ENCODE data around the gene SH3TC2.

The SH3TC2 gene

GRCh38 chr5:148988328-148988727, 74.5 kb downstream of the SH3TC2 start:
- peaks cover 2% of the 10 kb centered on the region; the same call in 1 of the 2 replicates for H3K4me1 ChIP-seq (ENCODE audit: control insufficient read depth, insufficient read depth, low read length)
- CTCF ChIA-PET: interaction anchor here (0.6 to 3.0 kb wide), 6 partner anchors 10 to 577 kb away, joined by 3 to 21 read pairs (median 4); no protein-coding TSS in a partner anchor
- POLR2A ChIA-PET: no interaction called here
- H3K36me3 ChIP-seq (ENCODE audit: control insufficient read depth in 2 of 2, insufficient read depth in 1 of 2, low read length in 2 of 2): no peaks in the 10 kb centered on the region
- TF ChIP-seq ZNF184 (tag by site-specific recombination; IDR thresholded peaks at IDR 0.05) (no peak), ZEB2 (tag by site-specific recombination; IDR thresholded peaks at IDR 0.05) (no peak)
- no peak overlapping the region for H3K27ac ChIP-seq (ENCODE audit: extremely low read depth, low read depth, low read length)
- H3K9me3 ChIP-seq (ENCODE audit: control insufficient read depth, insufficient read depth, low read depth, low read length): no peaks in the 10 kb centered on the region
- H3K4me3 ChIP-seq (ENCODE audit: low read depth, low read length): no peak overlapping the region

- CTCF ChIA-PET: interaction anchor here (0.7 to 3.0 kb wide), 2 partner anchors 11 to 29 kb away, joined by 3 to 21 read pairs; no protein-coding TSS in a partner anchor
- TF ChIP-seq HIC1 (tag by site-specific recombination; IDR thresholded peaks at IDR 0.05) (no peak), ZNF626 (tag by site-specific recombination; IDR thresholded peaks at IDR 0.05) (no peak), GLIS1 (tag by site-specific recombination; IDR thresholded peaks at IDR 0.05) (no peak), GLIS2 (tag by site-specific recombination; IDR thresholded peaks at IDR 0.05) (no peak), ZNF223 (tag by site-specific recombination; IDR thresholded peaks at IDR 0.05) (no peak), ZNF513 (tag by site-specific recombination; IDR thresholded peaks at IDR 0.05) (no peak), ZNF121 (tag by site-specific recombination; IDR thresholded peaks at IDR 0.05) (no peak)
- H3K36me3 ChIP-seq (ENCODE audit: control insufficient read depth in 2 of 2, insufficient read depth in 1 of 2, low read length in 2 of 2): no peaks in the 10 kb centered on the region
- POLR2A ChIA-PET: interaction anchor here (1.0 kb wide), 1 partner anchor 160 kb away, joined by 3 read pairs; the partner anchor contains the start of gene ADRB2
- H3K4me1 ChIP-seq (ENCODE audit: control insufficient read depth, insufficient read depth, low read length): peaks cover 2% of the 10 kb centered on the region; the same call in 1 of the 2 replicates
- H3K27ac ChIP-seq (ENCODE audit: extremely low read depth, low read depth, low read length): no peak overlapping the region
- H3K9me3 ChIP-seq (ENCODE audit: control insufficient read depth, insufficient read depth, low read depth, low read length): no peaks in the 10 kb centered on the region
- H3K4me3 ChIP-seq (ENCODE audit: low read depth, low read length): no peak overlapping the region
These were observed 76.2 kb downstream of the SH3TC2 start for GRCh38 chr5:148986636-148987035.

GRCh38 chr5:148984345-148984744, 78.5 kb downstream of the SH3TC2 start:
- H3K36me3 ChIP-seq (ENCODE audit: control insufficient read depth in 2 of 2, insufficient read depth in 1 of 2, low read length in 2 of 2): no peaks in the 10 kb centered on the region
- H3K9me3 ChIP-seq (ENCODE audit: control insufficient read depth, insufficient read depth, low read depth, low read length): no peaks in the 10 kb centered on the region
- CTCF ChIA-PET: interaction anchor here (0.5 to 2.2 kb wide), 9 partner anchors 9 to 281 kb away, joined by 3 to 10 read pairs (median 5); no protein-coding TSS in a partner anchor
- peaks cover 2% of the 10 kb centered on the region; the same call in 1 of the 2 replicates for H3K4me1 ChIP-seq (ENCODE audit: control insufficient read depth, insufficient read depth, low read length)
- POLR2A ChIA-PET: no interaction called here
- H3K27ac ChIP-seq (ENCODE audit: extremely low read depth, low read depth, low read length): no peak overlapping the region
- no peak overlapping the region for H3K4me3 ChIP-seq (ENCODE audit: low read depth, low read length)
- no peak for TF ChIP-seq KLF16 (tag by site-specific recombination; IDR thresholded peaks at IDR 0.05)
- no peak for TF ChIP-seq ZNF341 (tag by site-specific recombination; IDR thresholded peaks at IDR 0.05; ENCODE audit: low read depth)
- TF ChIP-seq ZNF266 (tag by site-specific recombination; IDR thresholded peaks at IDR 0.05; ENCODE audit: low read depth): no peak
- no peak for TF ChIP-seq PRDM10 (tag by site-specific recombination; IDR thresholded peaks at IDR 0.05)
- no peak for TF ChIP-seq ELK4 (IDR thresholded peaks at IDR 0.05; ENCODE audit: borderline replicate concordance, low read depth, low read length)
- no peak for TF ChIP-seq SALL2 (tag by site-specific recombination; IDR thresholded peaks at IDR 0.05; ENCODE audit: borderline replicate concordance)
- TF ChIP-seq ZNF157 (tag by site-specific recombination; IDR thresholded peaks at IDR 0.05): no peak
- no peak for TF ChIP-seq EGR2 (tag by site-specific recombination; IDR thresholded peaks at IDR 0.05; ENCODE audit: low read depth)
- no peak for TF ChIP-seq ZNF585B (tag by site-specific recombination; IDR thresholded peaks at IDR 0.05)
- TF ChIP-seq ATF2 (tag by site-specific recombination; IDR thresholded peaks at IDR 0.05; ENCODE audit: low read depth): no peak
- no peak for TF ChIP-seq ZFP3 (tag by site-specific recombination; IDR thresholded peaks at IDR 0.05; ENCODE audit: low read depth)
- no peak for TF ChIP-seq ZFP41 (tag by site-specific recombination; IDR thresholded peaks at IDR 0.05; ENCODE audit: borderline replicate concordance)
- TF ChIP-seq OVOL3 (tag by site-specific recombination; IDR thresholded peaks at IDR 0.05): no peak

All from HEK293 (cell line).